EH (cell line): Measurements from ENCODE around the gene LYRM9.
A peak's percentile ranks its signal among the peaks of the same experiment; 100 is the strongest.
"Not testable (repeated sequence)": the region's sequence is repeated elsewhere in the genome, so short reads cannot be mapped to it uniquely, and the experiment has no call there.

Experiments used
- DNase-seq: peaks from one replicate; pipeline ENCODE4 v3.0.0-alpha.2; 2015; ENCODE audit warnings: low read depth

LYRM9 gene

GRCh38 chr17:27906226-27906580, 13.0 kb upstream of the LYRM9 start:
- no peak for DNase-seq

GRCh38 chr17:27905447-27906225, 12.5 kb upstream of the LYRM9 start:
- no peak for DNase-seq

GRCh38 chr17:27904534-27905446, 11.6 kb upstream of the LYRM9 start:
- DNase-seq, result no peak

- DNase-seq, result no peak
Measured at GRCh38 chr17:27904114-27904513, 10.9 kb upstream of the LYRM9 start.

GRCh38 chr17:27899525-27899924, 6.4 kb upstream of the LYRM9 start:
- DNase-seq, result no peak

GRCh38 chr17:27898096-27898495, 4.9 kb upstream of the LYRM9 start:
- no peak for DNase-seq

GRCh38 chr17:27896701-27897100, 3.5 kb upstream of the LYRM9 start:
- DNase-seq, result no peak

GRCh38 chr17:27895940-27896535, 2.9 kb upstream of the LYRM9 start:
- no peak for DNase-seq

- no peak for DNase-seq
Measured at GRCh38 chr17:27895123-27895895, 2.1 kb upstream of the LYRM9 start.

GRCh38 chr17:27893841-27894503, 807 bp upstream of the LYRM9 start:
- no peak for DNase-seq

- no peak for DNase-seq
Measured at GRCh38 chr17:27892542-27892865, 661 bp downstream of the LYRM9 start.

GRCh38 chr17:27891841-27892240, 1.3 kb downstream of the LYRM9 start:
- no peak for DNase-seq

GRCh38 chr17:27889711-27890251, 3.4 kb downstream of the LYRM9 start:
- no peak for DNase-seq

GRCh38 chr17:27888945-27889344, 4.2 kb downstream of the LYRM9 start:
- peak; percentile 81 for DNase-seq

- no peak for DNase-seq
Measured at GRCh38 chr17:27888067-27888466, 5.1 kb downstream of the LYRM9 start.

GRCh38 chr17:27886348-27886906, 6.7 kb downstream of the LYRM9 start:
- not testable (repeated sequence) for DNase-seq

- DNase-seq, result no peak
Measured at GRCh38 chr17:27882162-27882840, 10.9 kb downstream of the LYRM9 start.

- peak; percentile 71 for DNase-seq
Measured at GRCh38 chr17:27879987-27880608, 13.1 kb downstream of the LYRM9 start.

GRCh38 chr17:27878776-27879562, 14.2 kb downstream of the LYRM9 start:
- no peak for DNase-seq
